ENCODE measurements around the gene EVI5L. TPM values are rescaled to one million over a fixed set of nuclear protein-coding genes. Genes with fewer than 3 reads are reported as not detected.

Gene EVI5L
- total and polyA plus RNA-seq, 2 of the 13 experiments (the other 11 are each of a cell fraction or from before 2014, with no cell fraction given): 1.7 to 2.4 TPM

DNA sequence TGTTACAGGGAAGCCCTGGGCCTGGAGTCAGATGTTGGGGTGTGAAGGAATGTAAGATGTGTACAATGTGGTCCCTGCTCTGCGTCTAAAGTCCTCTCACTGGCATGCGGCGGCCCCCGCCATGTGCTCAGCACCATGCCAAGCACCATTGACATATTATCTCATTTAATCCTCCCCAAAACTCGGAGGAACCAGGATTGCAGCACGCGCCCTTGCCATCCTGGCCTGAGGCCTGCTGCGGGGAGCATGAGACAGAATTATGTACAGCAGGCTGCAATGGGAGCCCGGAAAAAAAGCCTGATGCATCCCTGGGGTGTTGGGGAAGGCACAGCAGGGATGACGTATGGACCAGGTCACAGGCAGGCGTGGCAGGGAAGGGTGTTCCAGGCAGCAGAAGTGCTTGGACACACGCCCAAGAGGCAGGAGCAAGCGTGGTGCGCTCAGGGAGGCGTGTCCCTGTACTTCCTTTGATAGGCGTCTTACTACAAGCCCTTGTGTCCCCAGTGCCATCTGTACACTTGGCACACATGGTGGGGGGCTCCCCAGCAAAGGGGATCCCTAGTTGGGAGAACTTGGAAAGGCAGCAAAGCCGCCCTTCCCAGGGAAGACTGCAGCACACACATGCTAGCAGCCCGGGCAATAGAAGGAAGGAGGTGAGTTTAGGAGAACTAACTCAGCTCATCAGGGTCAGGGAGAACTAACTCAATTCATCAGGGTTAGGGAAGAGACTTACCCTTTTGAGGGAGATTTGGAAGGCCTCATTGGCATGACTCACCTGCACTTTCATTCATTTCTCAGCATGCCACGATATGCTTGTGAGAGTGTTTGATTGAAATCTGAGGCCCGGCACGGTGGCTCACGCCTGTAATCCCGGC is 3.4 kb downstream of the EVI5L start (continued):
- TF ChIP-seq ELF4 (CRISPR knock-in tag; IDR thresholded peaks at IDR 0.05; ENCODE audit: borderline replicate concordance): no peak
- TF ChIP-seq ZNF17 (CRISPR knock-in tag; IDR thresholded peaks at IDR 0.05): no peak
- TF ChIP-seq SOX5 (CRISPR knock-in tag; IDR thresholded peaks at IDR 0.05; ENCODE audit: borderline replicate concordance): peak; percentile 20; the same call in 1 of the 2 replicates
- TF ChIP-seq, protein P1, sequence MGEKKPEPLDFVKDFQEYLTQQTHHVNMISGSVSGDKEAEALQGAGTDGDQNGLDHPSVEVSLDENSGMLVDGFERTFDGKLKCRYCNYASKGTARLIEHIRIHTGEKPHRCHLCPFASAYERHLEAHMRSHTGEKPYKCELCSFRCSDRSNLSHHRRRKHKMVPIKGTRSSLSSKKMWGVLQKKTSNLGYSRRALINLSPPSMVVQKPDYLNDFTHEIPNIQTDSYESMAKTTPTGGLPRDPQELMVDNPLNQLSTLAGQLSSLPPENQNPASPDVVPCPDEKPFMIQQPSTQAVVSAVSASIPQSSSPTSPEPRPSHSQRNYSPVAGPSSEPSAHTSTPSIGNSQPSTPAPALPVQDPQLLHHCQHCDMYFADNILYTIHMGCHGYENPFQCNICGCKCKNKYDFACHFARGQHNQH (CRISPR knock-in tag; IDR thresholded peaks at IDR 0.05): no peak
- TF ChIP-seq HIVEP1 (CRISPR knock-in tag; IDR thresholded peaks at IDR 0.05): no peak
- TF ChIP-seq KLF11 (CRISPR knock-in tag; IDR thresholded peaks at IDR 0.05): no peak
- no peak for TF ChIP-seq MED13 (CRISPR knock-in tag; IDR thresholded peaks at IDR 0.05)
- TF ChIP-seq ZNF292 (CRISPR knock-in tag; IDR thresholded peaks at IDR 0.05; ENCODE audit: borderline replicate concordance, low read depth): no peak
- TF ChIP-seq TP53 (CRISPR knock-in tag; conservative IDR thresholded peaks at IDR 0.05): no peak
- TF ChIP-seq, protein P2, sequence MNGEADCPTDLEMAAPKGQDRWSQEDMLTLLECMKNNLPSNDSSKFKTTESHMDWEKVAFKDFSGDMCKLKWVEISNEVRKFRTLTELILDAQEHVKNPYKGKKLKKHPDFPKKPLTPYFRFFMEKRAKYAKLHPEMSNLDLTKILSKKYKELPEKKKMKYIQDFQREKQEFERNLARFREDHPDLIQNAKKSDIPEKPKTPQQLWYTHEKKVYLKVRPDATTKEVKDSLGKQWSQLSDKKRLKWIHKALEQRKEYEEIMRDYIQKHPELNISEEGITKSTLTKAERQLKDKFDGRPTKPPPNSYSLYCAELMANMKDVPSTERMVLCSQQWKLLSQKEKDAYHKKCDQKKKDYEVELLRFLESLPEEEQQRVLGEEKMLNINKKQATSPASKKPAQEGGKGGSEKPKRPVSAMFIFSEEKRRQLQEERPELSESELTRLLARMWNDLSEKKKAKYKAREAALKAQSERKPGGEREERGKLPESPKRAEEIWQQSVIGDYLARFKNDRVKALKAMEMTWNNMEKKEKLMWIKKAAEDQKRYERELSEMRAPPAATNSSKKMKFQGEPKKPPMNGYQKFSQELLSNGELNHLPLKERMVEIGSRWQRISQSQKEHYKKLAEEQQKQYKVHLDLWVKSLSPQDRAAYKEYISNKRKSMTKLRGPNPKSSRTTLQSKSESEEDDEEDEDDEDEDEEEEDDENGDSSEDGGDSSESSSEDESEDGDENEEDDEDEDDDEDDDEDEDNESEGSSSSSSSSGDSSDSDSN (CRISPR knock-in tag; IDR thresholded peaks at IDR 0.05): no peak
- TF ChIP-seq, protein P3, sequence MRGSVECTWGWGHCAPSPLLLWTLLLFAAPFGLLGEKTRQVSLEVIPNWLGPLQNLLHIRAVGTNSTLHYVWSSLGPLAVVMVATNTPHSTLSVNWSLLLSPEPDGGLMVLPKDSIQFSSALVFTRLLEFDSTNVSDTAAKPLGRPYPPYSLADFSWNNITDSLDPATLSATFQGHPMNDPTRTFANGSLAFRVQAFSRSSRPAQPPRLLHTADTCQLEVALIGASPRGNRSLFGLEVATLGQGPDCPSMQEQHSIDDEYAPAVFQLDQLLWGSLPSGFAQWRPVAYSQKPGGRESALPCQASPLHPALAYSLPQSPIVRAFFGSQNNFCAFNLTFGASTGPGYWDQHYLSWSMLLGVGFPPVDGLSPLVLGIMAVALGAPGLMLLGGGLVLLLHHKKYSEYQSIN (CRISPR knock-in tag; IDR thresholded peaks at IDR 0.05; ENCODE audit: borderline replicate concordance): no peak
- TF ChIP-seq, protein P4, sequence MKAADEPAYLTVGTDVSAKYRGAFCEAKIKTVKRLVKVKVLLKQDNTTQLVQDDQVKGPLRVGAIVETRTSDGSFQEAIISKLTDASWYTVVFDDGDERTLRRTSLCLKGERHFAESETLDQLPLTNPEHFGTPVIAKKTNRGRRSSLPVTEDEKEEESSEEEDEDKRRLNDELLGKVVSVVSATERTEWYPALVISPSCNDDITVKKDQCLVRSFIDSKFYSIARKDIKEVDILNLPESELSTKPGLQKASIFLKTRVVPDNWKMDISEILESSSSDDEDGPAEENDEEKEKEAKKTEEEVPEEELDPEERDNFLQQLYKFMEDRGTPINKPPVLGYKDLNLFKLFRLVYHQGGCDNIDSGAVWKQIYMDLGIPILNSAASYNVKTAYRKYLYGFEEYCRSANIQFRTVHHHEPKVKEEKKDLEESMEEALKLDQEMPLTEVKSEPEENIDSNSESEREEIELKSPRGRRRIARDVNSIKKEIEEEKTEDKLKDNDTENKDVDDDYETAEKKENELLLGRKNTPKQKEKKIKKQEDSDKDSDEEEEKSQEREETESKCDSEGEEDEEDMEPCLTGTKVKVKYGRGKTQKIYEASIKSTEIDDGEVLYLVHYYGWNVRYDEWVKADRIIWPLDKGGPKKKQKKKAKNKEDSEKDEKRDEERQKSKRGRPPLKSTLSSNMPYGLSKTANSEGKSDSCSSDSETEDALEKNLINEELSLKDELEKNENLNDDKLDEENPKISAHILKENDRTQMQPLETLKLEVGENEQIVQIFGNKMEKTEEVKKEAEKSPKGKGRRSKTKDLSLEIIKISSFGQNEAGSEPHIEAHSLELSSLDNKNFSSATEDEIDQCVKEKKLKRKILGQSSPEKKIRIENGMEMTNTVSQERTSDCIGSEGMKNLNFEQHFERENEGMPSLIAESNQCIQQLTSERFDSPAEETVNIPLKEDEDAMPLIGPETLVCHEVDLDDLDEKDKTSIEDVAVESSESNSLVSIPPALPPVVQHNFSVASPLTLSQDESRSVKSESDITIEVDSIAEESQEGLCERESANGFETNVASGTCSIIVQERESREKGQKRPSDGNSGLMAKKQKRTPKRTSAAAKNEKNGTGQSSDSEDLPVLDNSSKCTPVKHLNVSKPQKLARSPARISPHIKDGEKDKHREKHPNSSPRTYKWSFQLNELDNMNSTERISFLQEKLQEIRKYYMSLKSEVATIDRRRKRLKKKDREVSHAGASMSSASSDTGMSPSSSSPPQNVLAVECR (CRISPR knock-in tag; IDR thresholded peaks at IDR 0.05; ENCODE audit: borderline replicate concordance): peak; percentile 45; the same call in 1 of the 2 replicates
- no peak for TF ChIP-seq ZNF660 (CRISPR knock-in tag; IDR thresholded peaks at IDR 0.05; ENCODE audit: borderline replicate concordance, low read depth)
- TF ChIP-seq ZNF607 (CRISPR knock-in tag; IDR thresholded peaks at IDR 0.05; ENCODE audit: borderline replicate concordance): no peak
- TF ChIP-seq, protein P5, sequence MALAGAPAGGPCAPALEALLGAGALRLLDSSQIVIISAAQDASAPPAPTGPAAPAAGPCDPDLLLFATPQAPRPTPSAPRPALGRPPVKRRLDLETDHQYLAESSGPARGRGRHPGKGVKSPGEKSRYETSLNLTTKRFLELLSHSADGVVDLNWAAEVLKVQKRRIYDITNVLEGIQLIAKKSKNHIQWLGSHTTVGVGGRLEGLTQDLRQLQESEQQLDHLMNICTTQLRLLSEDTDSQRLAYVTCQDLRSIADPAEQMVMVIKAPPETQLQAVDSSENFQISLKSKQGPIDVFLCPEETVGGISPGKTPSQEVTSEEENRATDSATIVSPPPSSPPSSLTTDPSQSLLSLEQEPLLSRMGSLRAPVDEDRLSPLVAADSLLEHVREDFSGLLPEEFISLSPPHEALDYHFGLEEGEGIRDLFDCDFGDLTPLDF (CRISPR knock-in tag; IDR thresholded peaks at IDR 0.05): no peak
- TF ChIP-seq XRCC5 (optimal IDR thresholded peaks at IDR 0.05; ENCODE audit: low read length): no peak
- TF ChIP-seq EEA1 (CRISPR knock-in tag; IDR thresholded peaks at IDR 0.05; ENCODE audit: borderline replicate concordance): no peak
